Esophagus squamous epithelium (tissue), 5 donors: ENCODE measurements around the gene DNAJC4. TPM values are rescaled to one million over a fixed set of nuclear protein-coding genes. Genes with fewer than 3 reads are reported as not detected.
A peak's percentile ranks its signal among the peaks of the same experiment; 100 is the strongest.

Experiments
- DNase-seq: peaks from one replicate; lab custom pipeline; 2025; lab: John Stamatoyannopoulos, UW
- H3K27ac ChIP-seq, 4 donors: fragments of 200-600 bp; sonication (generic); one replicate each; pipeline ENCODE4 v1.5.1; 2016 to 2019; ENCODE audit warnings: mild to moderate bottlenecking in 1 of 4
- H3K27me3 ChIP-seq, 4 donors: fragments of 200-600 bp; sonication (generic); 1 replicate in 3 of 4; 2 replicates in 1 of 4; pipeline versions ENCODE4 v1.5.1 to v1.6.0; 2017 to 2021; ENCODE audit warnings: antibody characterized with exemption in 1 of 4
- H3K36me3 ChIP-seq, 3 donors: fragments of 200-600 bp; sonication (generic); one replicate each; pipeline ENCODE4 v1.5.1; 2016 to 2019
- H3K4me1 ChIP-seq, 3 donors: fragments of 200-600 bp; sonication (generic); one replicate each; pipeline ENCODE4 v1.5.1; 2017 to 2019
- H3K4me3 ChIP-seq, 4 donors: fragments of 200-600 bp; sonication (generic); 1 replicate in 3 of 4; 2 replicates in 1 of 4; pipeline ENCODE4 v1.5.1; 2016 to 2019; ENCODE audit warnings: mild to moderate bottlenecking in 2 of 4, moderate library complexity in 1 of 4
- H3K9me3 ChIP-seq, 3 donors: fragments of 200-600 bp; sonication (generic); one replicate each; pipeline ENCODE4 v1.5.1; 2016 to 2019
- POLR2A ChIP-seq, 4 donors: fragments of 450-650 bp; IDR thresholded peaks; one replicate each; pipeline ENCODE4 v1.6.1; 2017; ENCODE audit warnings: antibody characterized with exemption in 4 of 4, mild to moderate bottlenecking in 4 of 4, moderate library complexity in 3 of 4
- WGBS, 2 donors: methylation state at CpG; one replicate each; pipeline ENCODE4 v1.1.5; 2018; 5-methylcytosine and 5-hydroxymethylcytosine counted together
- intact Hi-C: fragments of 100-400 bp; cut with DNase I; formaldehyde crosslinking; loops from one replicate; pipeline ENCODE4 v1.15.0; 2022
- total RNA-seq, 4 donors: library from RNA; depleted of rRNA; stranded (reverse); fragments of >200 nt; gene quantifications; one replicate each; pipeline ENCODE4 v1.1.0, GENCODE V29; 2016
- TF ChIP-seq, protein P1 (sequence below), 6 experiments: fragments of 450-650 bp in 4 of 6; fragments of 200-600 bp in 2 of 6; sonication (generic) in 2 of 6; IDR thresholded peaks; one replicate each; pipeline ENCODE4 v1.5.1; 2016 to 2019; ENCODE audit warnings: antibody characterized with exemption in 6 of 6, mild to moderate bottlenecking in 4 of 6, moderate library complexity in 4 of 6
- donor health status: DM: yes; HTN: yes; CAD: no.

DNAJC4 gene
- total RNA-seq, 4 donors from 2014 or later = 8.9 to 27.1 (median 16.8) TPM

DNA sequence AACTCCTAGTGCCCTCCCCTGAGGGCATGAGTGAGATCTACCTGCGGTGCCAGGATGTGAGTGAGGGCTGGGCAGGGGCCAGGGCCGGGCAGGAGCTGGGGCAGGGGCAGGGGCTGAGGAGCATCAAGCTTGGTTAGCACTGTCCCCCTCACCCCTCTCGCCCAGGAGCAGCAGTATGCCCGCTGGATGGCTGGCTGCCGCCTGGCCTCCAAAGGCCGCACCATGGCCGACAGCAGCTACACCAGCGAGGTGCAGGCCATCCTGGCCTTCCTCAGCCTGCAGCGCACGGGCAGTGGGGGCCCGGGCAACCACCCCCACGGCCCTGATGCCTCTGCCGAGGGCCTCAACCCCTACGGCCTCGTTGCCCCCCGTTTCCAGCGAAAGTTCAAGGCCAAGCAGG, 10.1 kb upstream of the DNAJC4 start:
- peaks cover 5 to 31% (median 6%) of the 10 kb centered on the region in 3 donors for H3K4me1 ChIP-seq
- no peaks in the 10 kb centered on the region for H3K9me3 ChIP-seq
- 89% methylated on average over 3 of the region's 17 CpGs; no CpG with 5 or more reads in 1 of the 2 donors for WGBS, 2 donors
- no peak for TF ChIP-seq POLR2A (IDR thresholded peaks at IDR 0.05)
- TF ChIP-seq, protein P1, sequence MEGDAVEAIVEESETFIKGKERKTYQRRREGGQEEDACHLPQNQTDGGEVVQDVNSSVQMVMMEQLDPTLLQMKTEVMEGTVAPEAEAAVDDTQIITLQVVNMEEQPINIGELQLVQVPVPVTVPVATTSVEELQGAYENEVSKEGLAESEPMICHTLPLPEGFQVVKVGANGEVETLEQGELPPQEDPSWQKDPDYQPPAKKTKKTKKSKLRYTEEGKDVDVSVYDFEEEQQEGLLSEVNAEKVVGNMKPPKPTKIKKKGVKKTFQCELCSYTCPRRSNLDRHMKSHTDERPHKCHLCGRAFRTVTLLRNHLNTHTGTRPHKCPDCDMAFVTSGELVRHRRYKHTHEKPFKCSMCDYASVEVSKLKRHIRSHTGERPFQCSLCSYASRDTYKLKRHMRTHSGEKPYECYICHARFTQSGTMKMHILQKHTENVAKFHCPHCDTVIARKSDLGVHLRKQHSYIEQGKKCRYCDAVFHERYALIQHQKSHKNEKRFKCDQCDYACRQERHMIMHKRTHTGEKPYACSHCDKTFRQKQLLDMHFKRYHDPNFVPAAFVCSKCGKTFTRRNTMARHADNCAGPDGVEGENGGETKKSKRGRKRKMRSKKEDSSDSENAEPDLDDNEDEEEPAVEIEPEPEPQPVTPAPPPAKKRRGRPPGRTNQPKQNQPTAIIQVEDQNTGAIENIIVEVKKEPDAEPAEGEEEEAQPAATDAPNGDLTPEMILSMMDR (IDR thresholded peaks at IDR 0.05) = no peak
- no peak overlapping the region for H3K4me3 ChIP-seq
- no peak overlapping the region for H3K27ac ChIP-seq
- DNase-seq = no peak
- intact Hi-C loops = no loop called here
- peaks cover 0 to 39% (median 6%) of the 10 kb centered on the region in 3 donors for H3K36me3 ChIP-seq
- H3K27me3 ChIP-seq = no peaks in the 10 kb centered on the region

DNA sequence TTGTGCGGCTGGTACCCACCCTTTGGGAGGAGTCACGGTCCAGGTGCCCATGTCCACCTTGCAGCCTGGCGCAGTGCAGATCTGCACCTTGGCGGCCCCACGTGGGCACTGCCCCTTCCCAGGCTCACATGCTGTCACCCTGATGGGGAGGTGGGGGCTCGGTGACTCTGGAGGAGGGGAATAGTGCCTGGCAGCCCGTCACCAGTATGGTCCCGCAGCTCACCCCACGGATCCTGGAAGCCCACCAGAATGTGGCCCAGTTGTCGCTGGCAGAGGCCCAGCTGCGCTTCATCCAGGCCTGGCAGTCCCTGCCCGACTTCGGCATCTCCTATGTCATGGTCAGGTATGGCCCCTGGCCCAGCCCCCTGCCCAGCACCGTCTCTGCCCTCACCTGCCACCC, 9.6 kb upstream of the DNAJC4 start:
- intact Hi-C loops = no loop called here
- H3K27me3 ChIP-seq = no peaks in the 10 kb centered on the region
- H3K36me3 ChIP-seq = peaks cover 0 to 39% (median 6%) of the 10 kb centered on the region in 3 donors
- no peak overlapping the region for H3K4me3 ChIP-seq
- 92 to 100% methylated on average over 1 to 6 of the region's 14 CpGs for WGBS, 2 donors
- H3K9me3 ChIP-seq = no peaks in the 10 kb centered on the region
- H3K4me1 ChIP-seq = peaks cover 9 to 36% (median 9%) of the 10 kb centered on the region in 3 donors
- H3K27ac ChIP-seq = no peak overlapping the region
- TF ChIP-seq, protein P1 (IDR thresholded peaks at IDR 0.05) = no peak
- no peak for TF ChIP-seq POLR2A (IDR thresholded peaks at IDR 0.05)
- DNase-seq = no peak

DNA sequence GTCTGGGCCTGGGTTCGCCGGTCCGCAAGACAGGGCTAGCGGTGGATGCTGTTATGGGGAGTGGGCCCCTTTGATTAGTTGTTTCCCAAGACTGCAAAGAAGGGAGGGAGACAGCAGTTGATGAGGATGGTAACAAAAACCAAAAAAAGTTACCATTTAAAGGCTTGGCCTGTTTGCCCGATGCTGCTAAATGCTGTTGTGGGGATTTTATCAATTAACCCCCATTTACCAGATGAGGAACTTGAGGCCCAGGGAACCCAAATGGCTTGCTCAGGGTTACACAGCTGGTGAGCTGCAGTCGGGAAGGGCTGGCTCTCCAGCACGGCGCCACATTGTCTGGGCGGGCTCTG, 7.7 kb upstream of the DNAJC4 start:
- 81% methylated on average over 5 to 9 of the region's 9 CpGs for WGBS, 2 donors
- H3K4me3 ChIP-seq = no peak overlapping the region
- no peak for TF ChIP-seq POLR2A (IDR thresholded peaks at IDR 0.05)
- H3K36me3 ChIP-seq = peaks cover 0 to 39% (median 6%) of the 10 kb centered on the region in 3 donors
- H3K9me3 ChIP-seq = no peaks in the 10 kb centered on the region
- DNase-seq = no peak
- no peak overlapping the region for H3K27ac ChIP-seq
- H3K27me3 ChIP-seq = no peaks in the 10 kb centered on the region
- intact Hi-C loops = no loop called here
- H3K4me1 ChIP-seq = peaks cover 18 to 51% (median 20%) of the 10 kb centered on the region in 3 donors

DNA sequence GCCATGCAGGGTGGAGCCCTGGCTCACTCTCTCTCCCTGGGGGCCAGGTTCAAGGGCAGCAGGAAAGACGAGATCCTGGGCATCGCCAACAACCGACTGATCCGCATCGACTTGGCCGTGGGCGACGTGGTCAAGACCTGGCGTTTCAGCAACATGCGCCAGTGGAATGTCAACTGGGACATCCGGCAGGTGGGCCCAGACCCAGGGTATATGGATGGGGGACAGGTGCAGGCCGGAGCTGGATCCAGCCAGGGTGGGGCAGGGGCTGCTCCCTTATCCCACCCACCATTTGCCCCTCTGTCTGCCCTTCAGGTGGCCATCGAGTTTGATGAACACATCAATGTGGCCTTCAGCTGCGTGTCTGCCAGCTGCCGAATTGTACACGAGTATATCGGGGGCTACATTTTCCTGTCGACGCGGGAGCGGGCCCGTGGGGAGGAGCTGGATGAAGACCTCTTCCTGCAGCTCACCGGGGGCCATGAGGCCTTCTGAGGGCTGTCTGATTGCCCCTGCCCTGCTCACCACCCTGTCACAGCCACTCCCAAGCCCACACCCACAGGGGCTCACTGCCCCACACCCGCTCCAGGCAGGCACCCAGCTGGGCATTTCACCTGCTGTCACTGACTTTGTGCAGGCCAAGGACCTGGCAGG, 7.2 kb upstream of the DNAJC4 start:
- H3K36me3 ChIP-seq = peaks cover 0 to 39% (median 6%) of the 10 kb centered on the region in 3 donors
- TF ChIP-seq, protein P1 (IDR thresholded peaks at IDR 0.05) = no peak
- no peak for TF ChIP-seq POLR2A (IDR thresholded peaks at IDR 0.05)
- H3K27ac ChIP-seq = peak overlapping the region in 1 of 4 donors; percentile 4
- no peaks in the 10 kb centered on the region for H3K27me3 ChIP-seq
- H3K4me1 ChIP-seq = peaks cover 22 to 56% (median 25%) of the 10 kb centered on the region in 3 donors
- DNase-seq = no peak
- WGBS, 2 donors = 81% methylated on average over 10 to 12 of the region's 24 CpGs
- intact Hi-C loops = no loop called here
- H3K9me3 ChIP-seq = no peaks in the 10 kb centered on the region
- H3K4me3 ChIP-seq = no peak overlapping the region

DNA sequence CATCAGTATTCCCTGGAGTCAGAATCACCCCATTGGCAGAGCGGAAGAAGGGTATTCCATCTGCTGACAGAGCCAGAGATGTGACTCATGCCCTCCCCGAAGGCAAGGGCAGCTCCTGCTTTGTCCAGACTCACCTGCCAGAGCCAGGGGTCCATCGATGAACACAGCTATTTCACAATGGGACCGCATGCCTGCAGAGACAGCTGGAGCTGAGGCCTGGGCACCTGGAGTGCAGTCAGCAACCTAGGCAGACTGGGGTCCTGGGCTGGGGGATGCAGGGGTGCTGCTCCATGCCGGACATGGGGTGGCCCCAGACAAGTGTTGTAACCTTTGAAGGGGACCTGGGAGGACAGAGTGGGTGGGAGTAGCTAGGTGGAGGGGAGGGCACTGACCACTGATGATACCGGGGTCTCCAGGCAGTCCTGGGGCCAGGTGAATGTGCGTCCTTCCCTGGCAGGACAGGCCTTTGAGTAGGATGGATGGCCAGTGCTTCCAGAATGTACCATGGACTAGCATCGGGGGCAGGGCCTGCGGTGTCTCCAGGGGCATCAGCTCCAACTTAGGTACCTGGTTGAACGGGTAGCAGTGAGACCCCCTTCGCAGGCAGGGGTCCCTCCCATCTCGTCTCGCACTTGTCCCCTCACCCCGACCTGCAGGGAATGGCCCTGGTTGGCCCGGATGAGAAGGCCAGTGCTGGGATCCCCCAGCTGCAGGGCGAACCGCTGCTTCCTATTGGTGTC, 6.0 kb upstream of the DNAJC4 start:
- H3K27ac ChIP-seq = peak overlapping the region in 2 of 4 donors; percentile 2 to 4
- WGBS, 2 donors = 76 to 85% methylated on average over 3 of the region's 17 CpGs

More for the DNA sequence above, 6.0 kb upstream of the DNAJC4 start:
- Histone ChIP-seq H3K36me3 (peaks cover 0 to 34% (median 6%) of the 10 kb centered on the region in 3 donors), H3K9me3 (no peaks in the 10 kb centered on the region), H3K4me3 (no peak overlapping the region), H3K27me3 (no peaks in the 10 kb centered on the region), H3K4me1 (peaks cover 24 to 68% (median 26%) of the 10 kb centered on the region in 3 donors)
- no peak for DNase-seq
- TF ChIP-seq POLR2A (IDR thresholded peaks at IDR 0.05) = no peak
- TF ChIP-seq, protein P1 (IDR thresholded peaks at IDR 0.05) = no peak
- intact Hi-C loops = no loop called here
